ENCODE measurements around the gene SMOC1. TPM values are rescaled to one million over a fixed set of nuclear protein-coding genes. Genes with fewer than 3 reads are reported as not detected.

SMOC1 gene
- total RNA-seq, 1 experiment from 2014 or later, result 0.68 TPM

GRCh38 chr14:69909826-69910550 is 30.8 kb downstream of the SMOC1 start:
- Histone ChIP-seq H2BK120ac (ENCODE audit: low read depth, low read length, poor library complexity, severe bottlenecking) (no peak overlapping the region), H3K4ac (ENCODE audit: low read depth, low read length) (no peak overlapping the region), H3K14ac (ENCODE audit: insufficient read depth, low read length) (no peak overlapping the region), H4K20me1 (ENCODE audit: control insufficient read depth, insufficient read depth, insufficient read length) (no peaks in the 10 kb centered on the region), H4K8ac (replicated peaks; ENCODE audit: insufficient read length, low read depth, low read length) (no peak overlapping the region), H4K91ac (ENCODE audit: insufficient read length, low read depth, low read length) (no peak overlapping the region), H2BK5ac (ENCODE audit: insufficient read length, low read length) (no peak overlapping the region), H3K23me2 (ENCODE audit: insufficient read length, low read depth, low read length, poor library complexity, severe bottlenecking) (no peaks in the 10 kb centered on the region), H3K27ac (ENCODE audit: insufficient read length, low read depth, low read length) (no peak overlapping the region), H2AK5ac (ENCODE audit: insufficient read length, low read length) (no peak overlapping the region), H3K56ac (ENCODE audit: insufficient read length, low read depth, low read length) (no peak overlapping the region), H2BK12ac (ENCODE audit: insufficient read length, low read depth, low read length) (no peak overlapping the region), H3K4me2 (ENCODE audit: insufficient read depth, insufficient read length, low read length) (no peak overlapping the region), H4K5ac (ENCODE audit: insufficient read length, low read depth, low read length) (no peak overlapping the region), H2AFZ (ENCODE audit: low read length) (no peak overlapping the region), H3K79me2 (ENCODE audit: insufficient read depth, low read length) (no peaks in the 10 kb centered on the region), H3K23ac (ENCODE audit: insufficient read length, low read depth, low read length) (no peak overlapping the region), H3K9ac (ENCODE audit: extremely low read depth, insufficient read length, low read length) (no peak overlapping the region), H3K9me3 (ENCODE audit: control insufficient read depth, low read depth, low read length) (no peaks in the 10 kb centered on the region), H3K18ac (ENCODE audit: insufficient read length, low read depth, low read length) (no peak overlapping the region), H2BK15ac (ENCODE audit: low read depth, low read length) (no peak overlapping the region), H2BK20ac (ENCODE audit: low read depth, low read length, poor library complexity, severe bottlenecking) (no peak overlapping the region), H3K27me3 (ENCODE audit: insufficient read depth, low read length) (no peaks in the 10 kb centered on the region), H3K79me1 (ENCODE audit: insufficient read depth, low read depth, low read length, poor library complexity, severe bottlenecking) (no peaks in the 10 kb centered on the region), H3K4me1 (ENCODE audit: insufficient read depth, low read length) (no peaks in the 10 kb centered on the region), H3T11ph (ENCODE audit: low read length) (no peak overlapping the region)
- Mint-ChIP-seq H3K4me1 (peaks cover 4% of the 10 kb centered on the region in 2 experiments; a peak in 3 of 4 replicates), H3K4me3 (no peak overlapping the region), H3K27me3 (ENCODE audit: low read depth) (peaks cover 5% of the 10 kb centered on the region), H3K27ac (no peak overlapping the region), H3K9me3 (no peaks in the 10 kb centered on the region), H3K36me3 (ENCODE audit: insufficient read depth in 1 of 3, low read depth in 3 of 3) (no peaks in the 10 kb centered on the region)
- DNase-seq, result no peak
- TF ChIP-seq CTCF (conservative IDR thresholded peaks at IDR 0.05), result no peak
- WGBS (ENCODE audit: extremely low coverage, insufficient read length, low lambda C conversion rate), result no CpG with 5 or more reads among the region's 7 CpGs

All from H9 (cell line).